Measurements from ENCODE around the gene LAPTM4A. TPM values are rescaled to one million over a fixed set of nuclear protein-coding genes. Genes with fewer than 3 reads are reported as not detected.

The LAPTM4A gene
- total and polyA plus RNA-seq, 9 donors, result 170 to 843 (median 282) TPM

GRCh38 chr2:20011276-20012031 is 40.0 kb downstream of the LAPTM4A start:
- no peaks in the 10 kb centered on the region for H3K27me3 ChIP-seq
- intact Hi-C loops (cut with DNase I), result loop anchor here in 2 of 4 donors (5.0 to 10.0 kb wide), 2 partner anchors 81 to 83 kb away; no protein-coding TSS in a partner anchor
- no peak for DNase-seq
- no peaks in the 10 kb centered on the region for H3K36me3 ChIP-seq
- 89 to 91% (median 91%) methylated on average over 14 of the region's 14 CpGs for WGBS, 3 donors
- H3K4me3 ChIP-seq, result no peak overlapping the region
- H3K9me3 ChIP-seq, result no peaks in the 10 kb centered on the region
- no peak overlapping the region for H3K27ac ChIP-seq
- peaks cover 8% of the 10 kb centered on the region for H3K4me1 ChIP-seq (ENCODE audit: insufficient read depth)
- TF ChIP-seq POLR2A (IDR thresholded peaks at IDR 0.05), result no peak

DNA sequence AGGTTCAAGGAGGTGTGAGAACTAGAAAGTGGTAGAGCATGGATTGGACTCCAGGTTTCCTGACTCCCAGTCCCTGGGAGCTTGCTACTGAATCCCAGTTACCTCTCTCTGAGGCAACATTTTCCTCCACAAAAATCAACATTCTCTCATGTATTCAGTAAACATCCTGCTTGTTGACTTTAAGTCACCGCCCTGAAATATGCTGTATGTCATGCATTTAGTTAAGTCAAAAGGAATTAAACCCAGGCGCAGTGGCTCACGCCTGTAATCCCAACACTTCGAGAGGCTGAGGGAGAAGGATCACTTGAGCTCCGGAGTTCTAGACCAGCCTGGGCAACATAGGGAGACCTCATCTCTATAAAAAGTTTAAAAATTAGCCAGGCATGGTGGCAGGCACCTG is 42.7 kb downstream of the LAPTM4A start:
- no peaks in the 10 kb centered on the region for H3K36me3 ChIP-seq
- no peak overlapping the region for H3K27ac ChIP-seq
- intact Hi-C loops (cut with DNase I), result no loop called here
- no peaks in the 10 kb centered on the region for H3K9me3 ChIP-seq
- no peak for DNase-seq
- WGBS, 3 donors, result 65 to 81% (median 69%) methylated on average over 5 of the region's 5 CpGs
- H3K27me3 ChIP-seq, result no peaks in the 10 kb centered on the region
- H3K4me1 ChIP-seq (ENCODE audit: insufficient read depth), result peaks cover 8% of the 10 kb centered on the region
- TF ChIP-seq, protein P1, sequence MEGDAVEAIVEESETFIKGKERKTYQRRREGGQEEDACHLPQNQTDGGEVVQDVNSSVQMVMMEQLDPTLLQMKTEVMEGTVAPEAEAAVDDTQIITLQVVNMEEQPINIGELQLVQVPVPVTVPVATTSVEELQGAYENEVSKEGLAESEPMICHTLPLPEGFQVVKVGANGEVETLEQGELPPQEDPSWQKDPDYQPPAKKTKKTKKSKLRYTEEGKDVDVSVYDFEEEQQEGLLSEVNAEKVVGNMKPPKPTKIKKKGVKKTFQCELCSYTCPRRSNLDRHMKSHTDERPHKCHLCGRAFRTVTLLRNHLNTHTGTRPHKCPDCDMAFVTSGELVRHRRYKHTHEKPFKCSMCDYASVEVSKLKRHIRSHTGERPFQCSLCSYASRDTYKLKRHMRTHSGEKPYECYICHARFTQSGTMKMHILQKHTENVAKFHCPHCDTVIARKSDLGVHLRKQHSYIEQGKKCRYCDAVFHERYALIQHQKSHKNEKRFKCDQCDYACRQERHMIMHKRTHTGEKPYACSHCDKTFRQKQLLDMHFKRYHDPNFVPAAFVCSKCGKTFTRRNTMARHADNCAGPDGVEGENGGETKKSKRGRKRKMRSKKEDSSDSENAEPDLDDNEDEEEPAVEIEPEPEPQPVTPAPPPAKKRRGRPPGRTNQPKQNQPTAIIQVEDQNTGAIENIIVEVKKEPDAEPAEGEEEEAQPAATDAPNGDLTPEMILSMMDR (IDR thresholded peaks at IDR 0.05), result no peak
- TF ChIP-seq POLR2A (IDR thresholded peaks at IDR 0.05) (no peak), EP300 (IDR thresholded peaks at IDR 0.05) (no peak)
- no peak overlapping the region for H3K4me3 ChIP-seq

- H3K4me1 ChIP-seq (ENCODE audit: insufficient read depth), result no peaks in the 10 kb centered on the region
- TF ChIP-seq EP300 (IDR thresholded peaks at IDR 0.05) (no peak), POLR2A (IDR thresholded peaks at IDR 0.05) (no peak)
- H3K4me3 ChIP-seq, result no peak overlapping the region
- no peak overlapping the region for H3K27ac ChIP-seq
- 89 to 92% (median 91%) methylated on average over 17 of the region's 17 CpGs for WGBS, 3 donors
- no peaks in the 10 kb centered on the region for H3K27me3 ChIP-seq
- H3K9me3 ChIP-seq, result no peaks in the 10 kb centered on the region
- intact Hi-C loops (cut with DNase I), result no loop called here
- H3K36me3 ChIP-seq, result no peaks in the 10 kb centered on the region
- DNase-seq, result no peak
Measured at GRCh38 chr2:20005891-20006470, 45.4 kb downstream of the LAPTM4A start.

GRCh38 chr2:20005067-20005627 is 46.3 kb downstream of the LAPTM4A start:
- H3K4me1 ChIP-seq (ENCODE audit: insufficient read depth), result no peaks in the 10 kb centered on the region
- no peak overlapping the region for H3K4me3 ChIP-seq
- no peak for TF ChIP-seq POLR2A (IDR thresholded peaks at IDR 0.05)
- TF ChIP-seq EP300 (IDR thresholded peaks at IDR 0.05), result no peak
- TF ChIP-seq, protein P1 (IDR thresholded peaks at IDR 0.05), result no peak
- H3K27me3 ChIP-seq, result no peaks in the 10 kb centered on the region
- H3K9me3 ChIP-seq, result no peaks in the 10 kb centered on the region
- H3K36me3 ChIP-seq, result no peaks in the 10 kb centered on the region
- no peak overlapping the region for H3K27ac ChIP-seq
- no peak for DNase-seq
- WGBS, 3 donors, result 89 to 97% (median 93%) methylated on average over 10 of the region's 10 CpGs
- intact Hi-C loops (cut with DNase I), result no loop called here

- H3K4me1 ChIP-seq (ENCODE audit: insufficient read depth), result no peaks in the 10 kb centered on the region
- no peak overlapping the region for H3K27ac ChIP-seq
- intact Hi-C loops (cut with DNase I), result no loop called here
- no peaks in the 10 kb centered on the region for H3K9me3 ChIP-seq
- no peaks in the 10 kb centered on the region for H3K36me3 ChIP-seq
- H3K4me3 ChIP-seq, result no peak overlapping the region
- no peaks in the 10 kb centered on the region for H3K27me3 ChIP-seq
- DNase-seq, result no peak
- no peak for TF ChIP-seq EP300 (IDR thresholded peaks at IDR 0.05)
- TF ChIP-seq, protein P1 (IDR thresholded peaks at IDR 0.05), result no peak
- no peak for TF ChIP-seq POLR2A (IDR thresholded peaks at IDR 0.05)
- 71 to 88% (median 80%) methylated on average over 2 of the region's 2 CpGs for WGBS, 3 donors
Measured at GRCh38 chr2:20001361-20001863, 50.0 kb downstream of the LAPTM4A start.
